Choroid plexus epithelial cell (primary cell): Measurements from ENCODE around the gene CADPS.
"Not testable (repeated sequence)": the region's sequence is repeated elsewhere in the genome, so short reads cannot be mapped to it uniquely, and the experiment has no call there.

Source experiments
- DNase-seq: peaks from one replicate; pipeline ENCODE4 v3.0.0-alpha.2; 2010; ENCODE audit warnings: low read depth
- H3K4me3 ChIP-seq: 2 replicates; pipeline ENCODE4 v1.5.1; 2011; ENCODE audit warnings: low read depth, mild to moderate bottlenecking, control low read depth, low read length, moderate library complexity
- CTCF ChIP-seq: conservative IDR thresholded peaks from 2 replicates; pipeline ENCODE4 v1.5.1; 2011; ENCODE audit warnings: low read depth, mild to moderate bottlenecking, control low read depth, inconsistent platforms, low read length, moderate library complexity

CADPS gene

GRCh38 chr3:62587579-62588031, 287.6 kb downstream of the CADPS start:
- no peak overlapping the region for H3K4me3 ChIP-seq

GRCh38 chr3:62587169-62587568, 288.0 kb downstream of the CADPS start:
- TF ChIP-seq CTCF, result no peak
- DNase-seq, result peak; percentile 78
- H3K4me3 ChIP-seq, result no peak overlapping the region

More at GRCh38 chr3:62587579-62588031, 287.6 kb downstream of the CADPS start:
- TF ChIP-seq CTCF, result no peak
- peak; percentile 77 for DNase-seq

GRCh38 chr3:62586356-62586755, 288.9 kb downstream of the CADPS start:
- peak; percentile 93 for DNase-seq
- H3K4me3 ChIP-seq, result no peak overlapping the region

GRCh38 chr3:62585861-62586260, 289.4 kb downstream of the CADPS start:
- no peak overlapping the region for H3K4me3 ChIP-seq
- no peak for TF ChIP-seq CTCF
- no peak for DNase-seq

More at GRCh38 chr3:62586356-62586755, 288.9 kb downstream of the CADPS start:
- no peak for TF ChIP-seq CTCF

- no peak for TF ChIP-seq CTCF
- DNase-seq, result no peak
Observed at GRCh38 chr3:62584636-62585035, 290.6 kb downstream of the CADPS start.

GRCh38 chr3:62582495-62583172, 292.6 kb downstream of the CADPS start:
- H3K4me3 ChIP-seq, result no peak overlapping the region
- DNase-seq, result no peak
- no peak for TF ChIP-seq CTCF

More at GRCh38 chr3:62584636-62585035, 290.6 kb downstream of the CADPS start:
- no peak overlapping the region for H3K4me3 ChIP-seq

GRCh38 chr3:62580485-62580884, 294.7 kb downstream of the CADPS start:
- not testable (repeated sequence) for DNase-seq, H3K4me3 ChIP-seq
